SK-N-SH treated with all-trans-retinoic acid at 6 μM for 48 hours (cell line): ENCODE measurements around the gene SART3.

Experiments used
- ATAC-seq: fragments of 200-7000 bp; cut with Tn5 transposase; 3 replicates; pipeline ENCODE4 v1.9.1; 2020; ENCODE audit warnings: mild to moderate bottlenecking, moderate library complexity
- ARNTL ChIP-seq: fragments of 450-650 bp; formaldehyde crosslinking; IDR thresholded peaks from 2 replicates; pipeline ENCODE4 v1.5.0; 2020; ENCODE audit warnings: low read depth, mild to moderate bottlenecking, moderate library complexity, borderline replicate concordance
- BACH2 ChIP-seq: fragments of 250-450 bp; sonication (Bioruptor Pico); IDR thresholded peaks from 2 replicates; pipeline ENCODE4 v1.9.0; 2021; ENCODE audit warnings: mild to moderate bottlenecking, borderline replicate concordance
- CREB5 ChIP-seq: fragments of 250-450 bp; sonication (Bioruptor Pico); IDR thresholded peaks from 2 replicates; pipeline ENCODE4 v1.5.1; 2020; ENCODE audit warnings: low read depth, mild to moderate bottlenecking, moderate library complexity
- CSDC2 ChIP-seq: fragments of 250-450 bp; sonication (Bioruptor Pico); IDR thresholded peaks from 2 replicates; pipeline ENCODE4 v1.5.0; 2020; ENCODE audit warnings: mild to moderate bottlenecking, moderate library complexity
- CSRNP3 ChIP-seq: fragments of 250-450 bp; sonication (Bioruptor Pico); IDR thresholded peaks from 2 replicates; pipeline ENCODE4 v1.5.1; 2021; ENCODE audit warnings: mild to moderate bottlenecking, moderate library complexity
- ESRRG ChIP-seq: fragments of 250-450 bp; sonication (Bioruptor Pico); IDR thresholded peaks from 2 replicates; pipeline ENCODE4 v1.6.1; 2021; ENCODE audit warnings: mild to moderate bottlenecking
- ISL1 ChIP-seq: fragments of 250-450 bp; sonication (Bioruptor Pico); IDR thresholded peaks from 2 replicates; pipeline ENCODE4 v2.1.2; 2022; ENCODE audit warnings: mild to moderate bottlenecking, moderate library complexity
- OSR1 ChIP-seq: fragments of 250-450 bp; sonication (Bioruptor Pico); IDR thresholded peaks from 2 replicates; pipeline ENCODE4 v1.8.0; 2022; ENCODE audit warnings: moderate library complexity, mild to moderate bottlenecking, inconsistent platforms
- RARB ChIP-seq: fragments of 250-450 bp; sonication (Bioruptor Pico); IDR thresholded peaks from 2 replicates; pipeline ENCODE4 v1.8.0; 2021; ENCODE audit warnings: mild to moderate bottlenecking, moderate library complexity
- TCF4 ChIP-seq: fragments of 250-450 bp; sonication (Bioruptor Pico); IDR thresholded peaks from 2 replicates; pipeline ENCODE4 v1.8.0; 2021; ENCODE audit warnings: mild to moderate bottlenecking, moderate library complexity, borderline replicate concordance
- TOX ChIP-seq: fragments of 250-450 bp; sonication (Bioruptor Pico); IDR thresholded peaks from 2 replicates; pipeline ENCODE4 v1.8.0; 2021; ENCODE audit warnings: mild to moderate bottlenecking, moderate library complexity, borderline replicate concordance
- ZC3H10 ChIP-seq: fragments of 250-450 bp; sonication (Bioruptor Pico); IDR thresholded peaks from 2 replicates; pipeline ENCODE4 v1.5.1; 2021; ENCODE audit warnings: mild to moderate bottlenecking, moderate library complexity
- ZFP3 ChIP-seq: fragments of 250-450 bp; sonication (Bioruptor Pico); IDR thresholded peaks from 2 replicates; pipeline ENCODE4 v1.5.0; 2020; ENCODE audit warnings: mild to moderate bottlenecking, moderate library complexity
- ZFP30 ChIP-seq: fragments of 450-650 bp; formaldehyde crosslinking; IDR thresholded peaks from 2 replicates; pipeline ENCODE4 v1.5.0; 2022; ENCODE audit warnings: mild to moderate bottlenecking, moderate library complexity
- ZNF565 ChIP-seq: fragments of 450-650 bp; formaldehyde crosslinking; conservative IDR thresholded peaks from 2 replicates; pipeline ENCODE4 v1.5.0; 2020; ENCODE audit warnings: low read depth, mild to moderate bottlenecking, moderate library complexity
- ZNF70 ChIP-seq: fragments of 450-650 bp; formaldehyde crosslinking; IDR thresholded peaks from 2 replicates; pipeline ENCODE4 v1.5.0; 2020; ENCODE audit warnings: mild to moderate bottlenecking, moderate library complexity
- ZNF8 ChIP-seq: fragments of 450-650 bp; formaldehyde crosslinking; IDR thresholded peaks from 2 replicates; pipeline ENCODE4 v1.5.0; 2020; ENCODE audit warnings: mild to moderate bottlenecking, moderate library complexity
- TF ChIP-seq, protein P1 (sequence below): fragments of 250-450 bp; sonication (Bioruptor Pico); IDR thresholded peaks from 2 replicates; pipeline ENCODE4 v1.5.0; 2020; ENCODE audit warnings: mild to moderate bottlenecking, moderate library complexity
- TF ChIP-seq, protein P2 (sequence below): fragments of 250-450 bp; sonication (Bioruptor Pico); IDR thresholded peaks from 2 replicates; pipeline ENCODE4 v1.8.0; 2021; ENCODE audit warnings: low read depth, mild to moderate bottlenecking, moderate library complexity, borderline replicate concordance

SART3 gene

GRCh38 chr12:108538146-108538545, 22.8 kb downstream of the SART3 start (continued):
- no peak for TF ChIP-seq ZFP30 (CRISPR knock-in tag)
- TF ChIP-seq, protein P1, sequence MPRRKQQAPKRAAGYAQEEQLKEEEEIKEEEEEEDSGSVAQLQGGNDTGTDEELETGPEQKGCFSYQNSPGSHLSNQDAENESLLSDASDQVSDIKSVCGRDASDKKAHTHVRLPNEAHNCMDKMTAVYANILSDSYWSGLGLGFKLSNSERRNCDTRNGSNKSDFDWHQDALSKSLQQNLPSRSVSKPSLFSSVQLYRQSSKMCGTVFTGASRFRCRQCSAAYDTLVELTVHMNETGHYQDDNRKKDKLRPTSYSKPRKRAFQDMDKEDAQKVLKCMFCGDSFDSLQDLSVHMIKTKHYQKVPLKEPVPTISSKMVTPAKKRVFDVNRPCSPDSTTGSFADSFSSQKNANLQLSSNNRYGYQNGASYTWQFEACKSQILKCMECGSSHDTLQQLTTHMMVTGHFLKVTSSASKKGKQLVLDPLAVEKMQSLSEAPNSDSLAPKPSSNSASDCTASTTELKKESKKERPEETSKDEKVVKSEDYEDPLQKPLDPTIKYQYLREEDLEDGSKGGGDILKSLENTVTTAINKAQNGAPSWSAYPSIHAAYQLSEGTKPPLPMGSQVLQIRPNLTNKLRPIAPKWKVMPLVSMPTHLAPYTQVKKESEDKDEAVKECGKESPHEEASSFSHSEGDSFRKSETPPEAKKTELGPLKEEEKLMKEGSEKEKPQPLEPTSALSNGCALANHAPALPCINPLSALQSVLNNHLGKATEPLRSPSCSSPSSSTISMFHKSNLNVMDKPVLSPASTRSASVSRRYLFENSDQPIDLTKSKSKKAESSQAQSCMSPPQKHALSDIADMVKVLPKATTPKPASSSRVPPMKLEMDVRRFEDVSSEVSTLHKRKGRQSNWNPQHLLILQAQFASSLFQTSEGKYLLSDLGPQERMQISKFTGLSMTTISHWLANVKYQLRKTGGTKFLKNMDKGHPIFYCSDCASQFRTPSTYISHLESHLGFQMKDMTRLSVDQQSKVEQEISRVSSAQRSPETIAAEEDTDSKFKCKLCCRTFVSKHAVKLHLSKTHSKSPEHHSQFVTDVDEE (CRISPR knock-in tag) = no peak
- TF ChIP-seq RARB = no peak
- no peak for TF ChIP-seq TCF4
- no peak for TF ChIP-seq ARNTL (CRISPR knock-in tag)
- TF ChIP-seq ESRRG (CRISPR knock-in tag) = no peak
- TF ChIP-seq TOX = no peak
- no peak for TF ChIP-seq ZC3H10 (CRISPR knock-in tag)
- TF ChIP-seq ISL1 (CRISPR knock-in tag) = no peak
- TF ChIP-seq ZFP3 = no peak
- no peak for TF ChIP-seq ZNF565 (CRISPR knock-in tag)
- TF ChIP-seq, all 23 proteins: peak for 0

DNA sequence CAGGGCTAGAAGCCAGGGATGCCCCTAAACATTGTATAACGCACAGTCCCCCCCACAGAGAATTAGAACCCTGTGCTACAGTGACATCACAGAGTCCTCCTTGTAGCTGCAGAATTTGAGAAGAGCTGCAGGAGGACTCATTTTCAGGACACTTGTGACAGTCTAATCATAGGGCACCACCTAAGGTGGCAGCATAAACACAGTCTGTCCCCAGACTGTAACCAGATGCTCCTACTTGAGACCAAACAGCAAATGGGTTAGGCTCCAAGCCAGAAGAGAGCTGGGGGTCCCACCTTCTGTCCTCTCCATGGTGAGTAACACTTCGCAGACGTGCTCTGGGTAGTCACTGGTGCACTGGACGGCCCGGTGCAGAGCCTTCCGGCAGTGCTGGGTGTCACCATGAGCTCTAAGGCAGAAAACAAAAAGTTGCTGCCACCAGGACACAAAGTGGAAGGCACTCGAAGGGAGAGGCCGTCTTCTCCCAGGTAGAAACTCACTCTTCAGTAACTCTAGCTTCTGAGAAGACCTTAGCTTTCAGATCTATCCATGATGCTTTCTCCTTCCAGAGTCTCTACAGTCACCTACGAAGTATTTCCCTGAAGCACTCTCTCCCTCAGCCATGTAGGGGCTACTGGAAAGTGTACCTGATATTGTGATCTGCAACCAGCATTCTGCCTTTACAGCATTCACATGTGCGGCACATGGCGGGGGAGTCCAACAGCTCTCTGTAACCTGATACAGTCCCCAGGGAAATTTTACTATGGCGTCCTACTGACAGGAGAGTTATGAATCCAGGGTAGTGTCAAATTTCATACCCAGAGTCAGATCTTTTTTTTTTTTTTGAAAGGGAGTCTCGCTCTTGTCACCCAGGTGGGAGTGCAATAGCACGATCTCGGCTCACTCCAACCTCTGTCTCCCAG, 28.8 kb downstream of the SART3 start:
- no peak for TF ChIP-seq ZC3H10 (CRISPR knock-in tag)
- no peak for TF ChIP-seq ESRRG (CRISPR knock-in tag)
- TF ChIP-seq ISL1 (CRISPR knock-in tag) = no peak
- no peak for TF ChIP-seq BACH2 (CRISPR knock-in tag)
- no peak for TF ChIP-seq OSR1 (CRISPR knock-in tag)
- no peak for TF ChIP-seq ZNF70 (CRISPR knock-in tag)
- TF ChIP-seq ARNTL (CRISPR knock-in tag) = no peak
- no peak; the same call in 2 of the 3 replicates for ATAC-seq

GRCh38 chr12:108530161-108530560, 30.8 kb downstream of the SART3 start:
- TF ChIP-seq ZNF565 (CRISPR knock-in tag) = no peak
- TF ChIP-seq BACH2 (CRISPR knock-in tag) = no peak
- no peak for TF ChIP-seq CSDC2 (CRISPR knock-in tag)
- no peak for TF ChIP-seq CSRNP3 (CRISPR knock-in tag)
- TF ChIP-seq ZFP30 (CRISPR knock-in tag) = no peak
- TF ChIP-seq, protein P2, sequence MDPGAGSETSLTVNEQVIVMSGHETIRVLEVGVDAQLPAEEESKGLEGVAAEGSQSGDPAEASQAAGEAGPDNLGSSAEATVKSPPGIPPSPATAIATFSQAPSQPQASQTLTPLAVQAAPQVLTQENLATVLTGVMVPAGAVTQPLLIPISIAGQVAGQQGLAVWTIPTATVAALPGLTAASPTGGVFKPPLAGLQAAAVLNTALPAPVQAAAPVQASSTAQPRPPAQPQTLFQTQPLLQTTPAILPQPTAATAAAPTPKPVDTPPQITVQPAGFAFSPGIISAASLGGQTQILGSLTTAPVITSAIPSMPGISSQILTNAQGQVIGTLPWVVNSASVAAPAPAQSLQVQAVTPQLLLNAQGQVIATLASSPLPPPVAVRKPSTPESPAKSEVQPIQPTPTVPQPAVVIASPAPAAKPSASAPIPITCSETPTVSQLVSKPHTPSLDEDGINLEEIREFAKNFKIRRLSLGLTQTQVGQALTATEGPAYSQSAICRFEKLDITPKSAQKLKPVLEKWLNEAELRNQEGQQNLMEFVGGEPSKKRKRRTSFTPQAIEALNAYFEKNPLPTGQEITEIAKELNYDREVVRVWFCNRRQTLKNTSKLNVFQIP (CRISPR knock-in tag) = no peak
- no peak for TF ChIP-seq ARNTL (CRISPR knock-in tag)
- TF ChIP-seq ZC3H10 (CRISPR knock-in tag) = no peak
- TF ChIP-seq, all 23 proteins: peak for 0
- ATAC-seq = no peak

DNA sequence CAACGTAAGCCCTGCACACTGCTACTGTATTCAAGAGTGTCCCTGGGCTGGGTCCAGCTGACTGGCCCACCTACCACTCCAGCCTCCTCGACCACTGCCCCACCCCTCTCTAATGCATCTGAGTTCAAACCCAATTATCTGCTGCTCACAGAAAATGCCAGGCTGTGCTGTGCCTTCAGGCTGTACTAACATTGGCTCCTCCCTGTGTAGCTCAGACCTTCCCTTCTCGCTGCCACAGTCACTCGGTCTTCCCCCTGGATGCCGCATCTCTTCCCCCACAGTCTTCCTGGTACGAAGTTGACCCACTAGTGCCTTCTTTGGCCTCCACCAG, 33.8 kb downstream of the SART3 start:
- no peak for ATAC-seq
- TF ChIP-seq ZNF8 (CRISPR knock-in tag) = no peak
- no peak for TF ChIP-seq CREB5 (CRISPR knock-in tag)
- TF ChIP-seq ISL1 (CRISPR knock-in tag) = no peak
- TF ChIP-seq ZFP3 = no peak
